Amniotic epithelial cell (primary cell): ENCODE measurements around the gene NPHP4.

Source experiments
- DNase-seq: peaks from one replicate; pipeline ENCODE4 v3.0.0-alpha.2; 2010; ENCODE audit warnings: low read depth

NPHP4 gene

DNA sequence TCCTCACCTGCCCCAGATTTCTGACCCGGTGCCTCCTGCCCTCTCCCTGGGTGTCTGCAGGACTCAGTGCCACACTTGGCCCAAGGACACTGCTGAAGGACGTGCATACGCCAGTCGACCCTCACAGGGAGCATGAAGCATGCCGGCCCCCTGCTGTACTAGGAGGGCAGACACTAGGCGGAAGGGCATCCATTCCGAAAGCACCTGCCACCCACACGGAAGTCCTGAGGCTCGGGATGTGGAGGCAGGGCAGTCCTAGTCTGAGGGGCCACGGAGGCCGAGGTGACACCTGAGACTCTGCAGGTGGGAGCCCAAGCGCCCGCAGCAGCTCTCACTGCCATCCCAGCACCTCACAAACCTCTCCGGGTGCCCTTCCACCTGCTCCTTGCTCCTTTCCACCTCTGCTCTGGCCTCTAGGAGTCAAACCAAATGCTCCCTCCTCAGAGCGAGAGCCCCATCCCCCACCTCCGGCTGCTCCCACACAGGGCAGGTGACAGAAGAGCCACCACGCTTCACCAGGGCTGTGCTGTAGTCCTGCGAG is 2.4 kb downstream of the NPHP4 start:
- DNase-seq = no peak

DNA sequence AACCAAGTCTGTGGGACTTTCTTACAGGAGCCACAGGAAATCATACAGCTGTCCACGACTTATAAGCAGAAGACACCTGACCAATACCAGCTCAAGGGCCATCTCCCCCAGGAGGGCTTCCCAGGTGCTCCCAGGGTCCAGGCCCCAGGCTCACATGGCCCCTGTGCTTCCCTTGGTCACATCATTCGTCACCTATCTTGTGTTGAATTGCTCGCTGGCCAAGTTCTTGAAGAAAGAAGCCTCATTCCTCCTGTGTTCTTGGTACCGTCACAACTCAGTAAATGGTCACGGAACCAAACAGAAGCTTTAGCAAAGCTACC is 3.0 kb downstream of the NPHP4 start:
- DNase-seq = no peak

DNA sequence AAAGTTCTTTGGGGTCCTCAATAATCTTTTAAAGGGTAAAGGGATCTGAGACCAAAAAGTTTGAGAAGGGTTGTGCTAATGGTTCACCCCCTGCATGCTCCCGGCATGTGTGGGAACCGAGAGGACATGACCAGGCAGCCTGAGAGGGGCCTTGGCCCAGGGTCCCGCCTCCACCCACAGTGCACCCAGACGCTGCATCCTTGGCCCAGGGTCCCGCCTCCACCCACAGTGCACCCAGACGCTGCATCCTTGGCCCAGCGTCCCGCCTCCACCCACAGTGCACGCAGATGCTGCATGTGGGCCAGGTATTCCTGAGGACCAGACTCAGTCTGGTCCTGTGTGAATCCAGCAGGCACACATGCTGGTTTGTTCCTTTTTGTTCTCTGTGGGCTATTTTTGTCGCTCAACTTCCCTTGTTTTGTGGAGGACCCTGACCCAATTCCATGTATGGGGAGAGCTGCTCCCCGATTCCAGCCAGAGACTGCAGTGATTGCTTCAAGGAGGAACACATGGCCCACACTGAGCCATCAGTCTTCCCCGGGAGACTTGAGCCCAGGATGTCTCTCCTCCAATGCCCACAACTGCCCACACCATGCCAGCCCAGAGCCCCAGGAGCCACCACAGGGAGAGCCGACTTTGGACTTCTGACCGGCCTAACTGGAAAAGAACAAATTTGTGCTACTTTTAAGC is 3.5 kb downstream of the NPHP4 start:
- DNase-seq = no peak

DNA sequence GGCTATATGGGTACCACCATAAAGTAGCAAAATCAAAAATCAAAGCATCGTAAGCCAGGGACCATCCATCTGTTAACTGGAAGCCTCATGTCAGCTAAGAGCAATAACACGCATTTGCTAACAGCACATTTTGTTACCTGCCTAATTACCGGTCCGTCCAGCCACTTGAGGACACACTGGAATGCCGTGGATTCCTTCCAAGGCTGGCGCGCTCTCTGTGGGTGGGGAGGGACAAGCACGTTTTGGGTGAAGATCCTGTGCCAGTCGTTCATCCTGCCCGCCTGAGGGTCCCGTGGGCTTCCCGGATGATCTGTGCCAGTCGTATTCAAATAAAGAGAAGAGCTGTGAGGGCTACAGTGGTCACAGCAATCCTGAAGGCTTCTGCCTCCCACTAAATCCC is 6.2 kb downstream of the NPHP4 start:
- no peak for DNase-seq

DNA sequence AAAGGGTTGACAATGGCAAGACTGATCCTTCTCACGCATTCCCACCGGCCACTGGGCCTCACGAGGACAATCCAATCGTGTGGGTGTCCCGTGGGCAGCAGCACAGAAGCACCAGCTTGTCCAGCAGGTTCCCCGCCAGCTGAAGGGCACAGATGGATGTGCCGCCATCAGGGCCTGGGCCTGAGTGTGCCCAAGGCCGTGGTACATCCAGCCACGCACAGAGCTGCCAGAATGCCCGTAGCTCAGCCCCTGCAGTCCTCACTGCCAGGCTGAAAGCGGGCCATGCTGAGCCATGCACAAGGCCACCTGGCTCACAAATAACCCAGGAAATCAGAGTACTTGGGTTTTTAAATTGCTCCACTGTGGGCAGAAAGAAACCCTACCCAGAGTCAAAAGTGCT is 7.0 kb downstream of the NPHP4 start:
- DNase-seq = no peak

DNA sequence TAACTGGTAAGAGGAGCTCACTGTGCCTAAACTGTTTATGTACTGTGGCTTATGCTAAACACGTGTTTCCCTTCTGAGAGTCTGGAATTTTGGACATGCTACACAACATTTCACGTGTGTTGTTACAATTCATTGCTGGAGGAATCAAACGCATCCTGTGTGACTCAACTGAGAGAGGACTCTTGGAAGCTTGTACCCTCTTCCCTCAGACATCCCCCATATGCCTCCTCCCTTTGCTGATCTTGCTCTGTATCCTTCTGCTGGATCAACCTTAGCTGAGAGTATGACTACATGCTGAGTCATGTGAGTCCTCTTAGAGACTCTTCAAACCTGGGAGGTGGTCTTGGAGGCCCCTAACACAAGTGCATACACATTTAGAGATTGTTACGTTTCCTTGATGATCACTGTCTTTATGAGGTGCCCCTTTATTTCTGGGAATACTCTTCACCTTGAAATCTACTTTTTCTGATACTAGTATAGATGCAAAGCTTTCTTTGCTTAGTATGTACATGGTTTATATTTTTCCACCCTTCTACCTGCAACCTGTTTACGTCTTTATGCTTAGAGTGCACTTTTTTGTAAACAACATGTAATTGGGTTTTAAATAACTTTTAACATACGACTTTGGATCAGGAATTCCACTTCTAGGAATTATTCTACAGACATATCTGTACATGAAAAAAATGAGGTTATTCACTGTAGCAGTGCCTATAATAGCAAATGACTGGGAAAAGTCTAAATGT is 8.7 kb downstream of the NPHP4 start:
- DNase-seq = peak; percentile 84

DNA sequence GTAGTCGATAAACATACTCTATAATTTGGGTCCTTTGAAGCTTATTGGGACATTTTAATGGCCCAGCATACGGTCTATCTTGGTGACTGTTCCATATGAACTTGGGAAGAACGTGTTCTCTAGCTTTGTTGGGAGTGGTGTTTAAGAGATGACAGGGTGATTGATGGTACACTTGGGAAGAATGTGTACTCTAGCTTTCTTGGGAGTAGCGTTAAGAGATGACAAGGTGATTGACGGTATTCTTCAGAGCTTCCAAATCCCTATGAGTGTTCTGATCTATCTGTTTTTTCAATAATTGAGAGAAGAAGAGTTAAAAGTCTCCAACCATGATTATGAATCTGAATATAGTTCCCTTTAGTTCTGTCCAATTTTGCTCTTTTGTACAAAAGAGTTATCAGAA is 9.4 kb downstream of the NPHP4 start:
- peak; percentile 80 for DNase-seq

DNA sequence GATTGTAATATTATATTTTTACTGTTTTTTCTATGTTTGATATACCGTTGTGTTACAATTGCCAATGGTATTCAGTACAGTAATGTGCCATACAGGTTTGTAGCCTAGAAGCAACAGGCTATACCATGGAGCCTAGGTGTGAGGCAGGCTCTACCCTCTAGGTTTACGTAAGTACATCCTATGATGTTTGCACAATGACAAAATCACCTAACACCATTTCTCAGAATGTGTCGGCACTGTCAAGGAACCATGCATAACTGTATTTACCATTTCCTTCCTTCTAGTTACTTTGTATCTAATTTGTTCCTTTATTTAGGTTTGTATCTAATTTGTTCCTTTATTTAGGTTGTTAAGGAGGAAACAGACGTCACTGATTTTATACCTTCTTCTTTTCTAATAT is 9.9 kb downstream of the NPHP4 start:
- DNase-seq = no peak

DNA sequence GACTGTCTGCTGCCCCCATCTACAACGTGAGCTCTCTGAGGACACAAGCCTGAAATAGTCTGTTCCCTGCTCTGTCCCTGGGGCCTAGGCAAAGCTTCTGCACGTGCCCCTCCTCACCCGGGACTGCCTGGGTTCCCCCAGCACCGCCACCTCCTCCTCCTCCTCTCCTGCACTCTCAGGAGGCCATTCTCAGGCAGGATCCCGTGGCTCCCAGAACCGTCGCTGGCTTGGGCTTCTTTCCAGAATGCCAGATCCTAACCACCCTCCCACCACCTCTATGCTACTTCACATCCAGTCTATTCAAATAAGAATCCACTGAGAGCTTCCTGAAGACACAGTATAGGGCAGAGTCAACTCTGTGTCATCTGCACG is 11.2 kb downstream of the NPHP4 start:
- DNase-seq = no peak

DNA sequence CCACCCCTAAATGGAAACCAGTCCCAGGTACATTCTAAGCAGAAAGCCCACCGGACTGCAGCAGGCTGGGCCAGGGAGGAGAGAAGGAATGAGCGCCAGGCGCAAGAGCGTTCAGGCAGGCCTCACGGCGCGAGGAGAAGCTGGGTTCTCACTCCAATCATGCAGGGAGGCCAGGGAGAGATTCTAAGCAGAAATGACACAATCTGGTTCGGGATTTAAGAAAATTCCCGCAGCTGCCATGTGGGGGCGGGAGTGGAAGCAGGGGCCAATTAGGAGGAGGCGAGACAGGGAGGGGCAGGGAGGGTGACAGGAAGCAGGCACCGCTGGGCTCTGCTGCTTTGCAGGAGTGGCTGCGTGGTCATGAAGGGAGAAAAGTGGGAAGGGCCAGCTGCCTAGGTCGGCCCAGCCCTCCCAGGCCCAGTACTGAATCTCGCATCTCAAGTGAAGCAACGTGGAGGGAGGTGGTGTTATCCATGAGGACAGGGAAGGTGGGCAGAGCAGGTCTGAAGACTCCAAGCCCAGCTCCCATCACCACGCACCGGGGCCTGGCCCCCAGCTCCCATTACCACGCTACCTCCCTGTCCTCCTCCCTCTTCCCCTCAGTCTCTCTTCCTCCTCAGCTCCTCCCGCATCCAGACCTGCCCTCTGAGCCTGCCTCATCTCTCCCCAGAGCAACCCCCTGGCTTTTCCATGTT is 11.8 kb downstream of the NPHP4 start:
- peak; percentile 87 for DNase-seq

DNA sequence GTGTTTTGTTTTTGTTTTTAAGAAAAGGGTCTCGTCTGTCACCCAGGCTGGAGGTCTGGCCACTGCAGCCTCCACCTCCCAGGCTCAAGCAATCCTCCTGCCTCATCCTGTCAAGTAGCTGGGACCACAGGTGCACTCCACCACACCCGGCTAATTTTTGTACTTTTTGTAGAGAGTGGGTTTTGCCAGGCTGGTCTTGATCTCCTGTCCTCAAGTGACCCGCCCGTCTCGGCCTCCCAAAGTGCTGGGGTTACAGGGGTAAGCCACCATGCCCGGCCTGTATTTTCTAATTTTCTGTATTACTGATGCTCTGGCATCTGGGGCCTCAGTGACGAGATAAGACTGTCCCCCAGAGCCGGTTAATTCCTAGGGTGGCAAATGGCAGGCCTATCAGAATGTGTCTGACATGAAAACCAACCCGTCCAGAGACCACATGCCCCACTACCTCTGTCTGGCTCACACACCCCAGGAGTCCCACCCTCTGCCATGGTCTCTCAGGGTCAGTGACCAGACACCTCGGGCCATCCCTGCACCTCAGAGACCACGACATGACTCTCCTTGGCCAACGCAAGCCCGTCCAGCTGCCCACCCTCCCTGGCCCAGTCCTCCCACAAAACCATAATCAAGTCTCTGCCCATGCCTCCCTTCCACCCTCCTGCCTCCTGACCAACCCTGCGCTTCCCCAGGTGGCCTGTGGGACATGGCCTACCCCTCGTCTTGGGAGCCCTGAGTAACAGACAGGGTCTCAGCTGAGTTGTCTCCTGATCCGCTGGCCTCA is 12.5 kb downstream of the NPHP4 start:
- DNase-seq = no peak

DNA sequence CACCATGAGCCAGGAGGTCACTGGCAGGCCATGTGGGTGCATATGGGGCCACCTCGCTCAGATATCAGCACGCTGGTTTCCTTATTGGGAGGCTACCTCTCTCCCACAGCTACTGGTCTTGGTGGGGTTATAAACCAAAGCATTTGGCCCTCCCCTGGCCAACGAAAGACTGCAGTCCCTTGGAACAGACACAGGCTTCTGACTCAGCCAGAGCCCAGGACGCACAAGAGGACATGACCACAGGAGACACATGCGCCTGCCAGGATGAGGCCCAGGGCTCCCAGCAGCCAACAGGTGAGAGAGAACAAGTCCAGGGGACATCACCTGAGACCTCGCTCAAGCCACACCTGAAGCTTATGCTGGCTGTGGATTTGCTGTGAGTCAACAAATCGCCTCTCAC is 13.8 kb downstream of the NPHP4 start:
- DNase-seq = no peak

DNA sequence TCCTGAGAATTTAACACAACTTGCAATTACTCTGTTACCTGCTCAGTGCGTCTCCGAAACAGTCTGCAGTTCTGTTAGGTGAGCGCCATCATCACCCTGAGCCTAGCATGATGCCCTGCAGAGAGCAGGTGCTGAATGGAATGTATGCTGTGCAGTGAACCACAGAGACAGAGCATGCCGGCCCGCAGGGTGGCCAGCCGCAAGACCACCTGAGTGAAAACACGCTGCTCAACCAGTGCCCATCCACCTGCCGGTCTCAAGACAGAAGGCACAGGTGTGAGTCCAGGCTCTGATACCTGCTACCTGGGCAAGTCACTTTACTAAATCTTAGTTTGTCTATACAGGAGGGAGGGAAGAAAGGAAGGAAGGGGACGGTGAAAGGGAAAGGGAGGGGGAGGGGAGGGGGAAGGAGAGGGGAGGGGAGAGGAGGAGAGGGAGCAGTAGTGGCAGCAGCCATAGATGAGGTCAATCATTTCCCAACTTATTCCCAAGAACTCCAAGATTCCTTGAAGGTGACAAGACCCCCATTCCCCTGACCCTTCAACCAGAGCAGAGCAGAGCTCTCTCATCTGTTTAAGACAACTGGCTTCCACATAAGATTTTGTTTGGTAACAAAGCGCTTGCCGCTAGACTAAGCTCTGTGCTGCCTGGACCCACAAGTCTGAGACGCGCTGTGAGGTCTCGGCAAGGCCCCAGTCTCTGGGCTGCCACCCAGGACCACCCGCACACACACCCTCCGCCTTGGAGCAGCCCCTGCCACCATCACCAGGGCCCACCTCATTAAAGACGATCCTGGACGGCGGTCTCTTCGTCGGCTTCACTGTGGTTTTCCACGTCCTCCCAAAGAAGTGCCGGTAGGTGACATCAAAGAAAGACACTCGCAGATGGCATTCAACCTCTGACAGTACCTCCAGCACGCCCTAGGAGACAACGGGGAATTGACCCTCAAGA is 14.5 kb downstream of the NPHP4 start:
- DNase-seq = no peak

DNA sequence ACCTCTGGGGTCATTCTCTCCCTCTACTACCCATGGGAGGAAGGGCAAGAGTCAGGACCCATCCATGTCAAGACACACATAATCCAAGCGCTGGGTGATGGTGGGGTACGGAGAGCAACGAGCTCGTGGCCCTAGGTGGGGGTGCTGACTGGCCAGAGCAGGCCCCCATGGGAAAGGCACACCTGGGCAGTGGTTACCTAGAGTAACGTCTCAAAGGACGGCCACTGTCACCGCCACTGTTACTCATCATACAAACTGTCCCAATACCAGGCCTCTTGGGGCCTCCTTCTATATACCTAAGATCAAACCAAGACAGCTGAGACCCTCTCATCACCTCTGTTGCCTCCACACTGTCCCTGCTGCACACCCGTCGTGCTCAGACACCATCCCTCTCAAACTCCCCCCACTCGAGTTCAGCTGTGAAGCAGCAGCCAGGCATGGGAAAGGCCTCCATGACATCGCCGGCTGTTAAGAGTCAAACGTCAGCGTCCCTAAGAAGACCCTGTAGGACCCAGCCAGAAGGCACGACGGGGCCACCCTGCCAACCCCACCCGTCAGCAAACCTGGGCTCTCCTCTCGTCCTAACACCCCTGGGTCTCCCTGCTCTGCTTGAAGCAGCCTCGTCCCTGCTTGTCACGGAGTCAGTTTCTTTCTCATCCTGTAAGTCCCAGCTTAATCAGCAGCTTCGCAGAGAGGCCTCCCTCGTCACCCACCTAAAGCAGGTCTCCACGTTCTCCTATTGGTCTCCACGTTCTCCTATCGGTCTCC is 15.3 kb downstream of the NPHP4 start:
- no peak for DNase-seq

DNA sequence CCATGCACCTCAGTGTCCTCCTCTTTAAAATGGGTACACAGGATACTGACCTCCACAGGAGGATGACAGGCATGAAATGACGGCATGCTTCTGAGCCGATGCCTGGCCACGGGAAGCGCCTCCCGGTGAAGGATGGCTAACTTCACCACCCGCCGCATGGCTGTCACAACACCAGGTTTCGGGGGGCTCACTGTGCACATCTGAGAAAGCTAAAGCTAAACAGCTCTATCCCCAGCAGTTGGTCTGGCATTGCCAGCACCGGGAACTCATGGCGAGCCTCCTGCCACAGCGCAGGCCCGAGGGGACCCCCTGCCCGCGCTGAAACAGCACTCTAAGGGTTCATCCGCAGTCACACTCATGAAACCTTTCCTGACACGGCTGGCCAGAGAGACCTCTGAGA is 16.0 kb downstream of the NPHP4 start:
- DNase-seq = no peak

DNA sequence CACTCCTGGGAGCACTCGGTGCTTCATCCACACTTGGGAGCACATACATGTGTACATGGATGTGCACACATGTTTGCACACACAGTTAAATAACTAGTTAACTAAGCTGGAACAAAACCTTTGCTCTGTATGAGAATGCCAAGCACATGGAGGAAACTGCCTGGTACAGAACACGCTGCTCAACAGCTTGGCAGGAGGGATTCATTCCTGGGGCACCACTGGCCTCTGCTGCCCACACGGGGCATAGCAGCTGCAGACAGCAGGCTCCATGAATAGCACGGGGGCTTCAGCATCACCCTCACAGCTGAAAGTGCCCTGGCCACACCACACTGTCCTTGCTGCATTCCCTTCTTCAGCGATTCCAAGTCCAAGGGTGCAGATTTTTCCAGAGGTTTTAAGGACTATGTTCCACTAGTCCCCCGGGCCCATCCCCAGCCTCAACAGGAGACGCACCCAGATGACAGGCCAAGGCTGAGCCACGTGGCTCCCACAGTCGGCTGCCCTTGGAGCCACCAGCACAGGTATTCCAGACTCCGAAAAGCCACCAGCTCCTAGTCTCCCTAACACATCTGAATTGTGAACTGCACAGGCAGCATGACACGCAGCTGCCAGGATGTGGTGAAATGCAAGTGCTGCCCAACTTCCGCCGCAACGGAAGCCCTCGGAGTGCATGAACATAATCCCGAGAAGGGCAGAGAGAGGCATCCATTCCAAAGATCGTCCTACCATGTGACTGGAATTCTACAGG is 16.9 kb downstream of the NPHP4 start:
- DNase-seq = peak; percentile 61

DNA sequence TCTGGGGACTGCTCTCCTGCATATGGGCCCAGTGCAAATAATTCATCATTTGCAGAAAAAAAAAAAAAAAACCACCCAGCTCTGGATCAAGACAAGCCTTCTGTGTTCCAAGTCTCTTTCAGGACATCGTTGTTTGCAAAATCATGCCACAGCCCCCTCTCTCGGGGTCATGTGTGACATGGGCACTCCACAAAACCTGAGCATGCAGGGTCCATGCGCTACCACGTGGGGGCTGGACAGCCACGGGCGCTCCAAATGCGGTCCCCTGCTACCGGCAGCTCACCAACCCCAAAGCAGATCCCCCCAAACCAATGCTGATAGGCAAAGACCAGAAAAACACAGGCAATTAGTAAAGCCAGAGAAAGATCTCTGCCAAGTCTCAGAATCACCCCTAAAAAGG is 17.6 kb downstream of the NPHP4 start:
- DNase-seq = no peak

DNA sequence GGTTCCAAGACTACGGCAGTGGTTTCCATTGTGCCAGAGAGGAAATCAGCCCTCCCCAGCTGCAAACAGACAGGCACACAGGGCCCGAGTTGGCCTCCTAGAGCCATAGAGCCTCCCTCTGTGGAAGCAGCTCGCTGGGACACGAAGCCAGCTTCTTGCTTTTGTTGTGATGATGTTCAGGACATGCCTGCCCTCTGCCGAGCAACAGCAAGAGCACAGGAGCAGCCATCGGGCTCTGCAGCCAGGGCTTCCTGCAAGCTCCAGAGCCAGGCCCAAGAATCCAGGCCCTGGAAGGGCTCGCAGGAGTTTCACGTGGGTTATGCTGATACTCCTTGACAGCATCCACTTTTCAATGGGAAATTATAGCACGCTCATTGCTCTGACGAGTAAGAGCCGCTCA is 18.5 kb downstream of the NPHP4 start:
- DNase-seq = no peak

DNA sequence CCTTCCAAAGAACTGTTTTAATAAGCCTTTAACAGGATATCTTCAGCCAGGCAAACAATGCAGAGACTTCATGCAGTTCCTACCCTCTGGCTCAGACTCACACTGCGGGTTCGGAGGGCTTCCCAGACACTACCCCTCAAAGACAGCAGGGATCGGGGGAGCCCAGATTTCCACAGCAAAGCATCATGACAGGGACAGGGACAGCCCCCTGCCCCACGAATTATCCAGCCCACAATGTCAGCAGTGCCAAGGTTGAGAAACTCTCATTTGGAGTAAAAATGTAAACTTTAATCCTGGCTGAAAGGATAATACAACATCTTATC is 20.1 kb downstream of the NPHP4 start:
- DNase-seq = no peak
